Thymus (tissue), 11 donors: ENCODE data around the gene CCDC9B. TPM values are rescaled to one million over a fixed set of nuclear protein-coding genes. Genes with fewer than 3 reads are reported as not detected.

Experiments used
- DNase-seq, 9 donors: peaks; one replicate each; pipeline ENCODE4 v3.0.0-alpha.2; 2013; ENCODE audit warnings: low spot score in 9 of 9, low read depth in 6 of 9, missing footprints in 1 of 9
- H3K27ac ChIP-seq, 2 donors: one replicate each; pipeline ENCODE4 v1.5.1; 2013; ENCODE audit warnings: control low read depth in 1 of 2, low read depth in 1 of 2, low read length in 1 of 2, mild to moderate bottlenecking in 1 of 2, moderate library complexity in 1 of 2
- H3K27me3 ChIP-seq, 2 donors: one replicate each; pipeline ENCODE4 v1.5.1; 2013; ENCODE audit warnings: low read length in 1 of 2; ENCODE audit not compliant: control insufficient read depth in 2 of 2, insufficient read depth in 1 of 2
- H3K36me3 ChIP-seq, 2 donors: one replicate each; pipeline ENCODE4 v1.5.1; 2013; ENCODE audit warnings: low read length in 1 of 2, mild to moderate bottlenecking in 1 of 2, moderate library complexity in 1 of 2; ENCODE audit not compliant: control insufficient read depth in 2 of 2, insufficient read depth in 2 of 2
- H3K4me1 ChIP-seq, 2 donors: one replicate each; pipeline ENCODE4 v1.5.1; 2013; ENCODE audit warnings: low read length in 2 of 2; ENCODE audit not compliant: control insufficient read depth in 2 of 2, insufficient read depth in 2 of 2
- H3K4me3 ChIP-seq, 2 donors: one replicate each; pipeline ENCODE4 v1.5.1; 2013; ENCODE audit warnings: low read length in 2 of 2, control low read depth in 1 of 2, mild to moderate bottlenecking in 1 of 2
- H3K9me3 ChIP-seq, 2 donors: one replicate each; pipeline ENCODE4 v1.5.1; 2013; ENCODE audit warnings: low read length in 1 of 2, mild to moderate bottlenecking in 1 of 2; ENCODE audit not compliant: control insufficient read depth in 2 of 2, insufficient read depth in 1 of 2
- WGBS: extraction: QIAGEN DNeasy Blood & Tissue Kit; methylation state at CpG from one replicate; pipeline ENCODE4 v1.1.7; 2013; 5-methylcytosine and 5-hydroxymethylcytosine counted together
- polyA plus RNA-seq: library from polyadenylated mRNA; stranded (reverse); fragments of 200-250 nt; gene quantifications from one replicate; pipeline ENCODE4 v1.2.3, GENCODE V29; 2013
- total RNA-seq: library from RNA; stranded (reverse); fragments of 120-200 nt; gene quantifications from one replicate; pipeline ENCODE4 v1.2.4, GENCODE V29; 2013
- donor health status: healthy.

The CCDC9B gene
- total and polyA plus RNA-seq, 2 donors: 0.28 to 3.6 TPM

DNA sequence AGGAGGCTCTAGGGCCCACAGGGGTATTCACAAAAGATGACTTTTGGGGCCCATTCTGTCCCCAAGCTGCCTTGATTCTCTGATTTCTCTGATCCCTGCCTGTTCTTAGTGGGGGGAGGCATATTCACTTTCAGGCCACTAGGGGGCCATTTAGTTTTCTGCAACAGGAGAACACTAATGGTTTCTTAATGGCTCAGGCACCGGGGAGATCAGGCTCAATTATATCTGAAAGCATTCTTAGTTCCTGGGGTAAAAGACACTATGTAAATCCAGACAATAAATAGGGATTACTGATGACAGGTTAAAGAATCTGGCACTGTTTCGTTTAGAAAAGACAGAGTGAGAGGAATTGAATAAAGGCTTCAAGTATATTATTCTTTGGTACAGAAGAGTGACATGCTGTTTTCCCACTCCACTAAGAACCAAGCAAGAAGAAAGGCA lies 19.8 kb downstream of the CCDC9B start:
- no peak overlapping the region for H3K27ac ChIP-seq
- WGBS: 3% methylated on average over 2 of the region's 2 CpGs

DNA sequence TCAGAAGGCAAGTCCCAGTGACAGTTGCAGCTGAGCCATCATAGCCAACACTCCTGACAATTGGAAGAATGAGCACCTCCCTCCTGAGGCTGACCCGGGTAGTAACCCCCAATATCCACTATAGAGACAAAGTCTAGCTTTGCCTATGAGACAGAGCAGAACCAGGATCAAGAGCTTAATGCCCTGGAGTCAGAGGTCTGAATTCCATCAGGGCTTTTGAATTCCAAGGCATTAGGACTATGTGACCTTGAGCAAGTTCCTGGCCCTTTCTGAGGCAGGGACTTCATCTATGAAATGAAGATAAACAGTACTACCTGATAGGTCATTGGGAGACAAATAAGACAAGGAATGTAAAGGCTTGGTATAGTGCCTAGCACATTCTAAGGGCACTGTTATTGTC lies 20.3 kb downstream of the CCDC9B start:
- H3K4me1 ChIP-seq: peaks cover 10 to 25% of the 10 kb centered on the region in 2 donors
- no peaks in the 10 kb centered on the region for H3K36me3 ChIP-seq
- H3K27ac ChIP-seq: no peak overlapping the region
- H3K27me3 ChIP-seq: peaks cover 0 to 23% of the 10 kb centered on the region in 2 donors
- no peak for DNase-seq
- 97% methylated on average over 1 of the region's 1 CpG for WGBS
- H3K9me3 ChIP-seq: peaks cover 0 to 9% of the 10 kb centered on the region in 2 donors
- no peak overlapping the region for H3K4me3 ChIP-seq

More for the DNA sequence above, 19.8 kb downstream of the CCDC9B start:
- Histone ChIP-seq H3K4me3 (no peak overlapping the region), H3K9me3 (peaks cover 0 to 9% of the 10 kb centered on the region in 2 donors), H3K4me1 (peaks cover 10 to 28% of the 10 kb centered on the region in 2 donors), H3K27me3 (peaks cover 0 to 23% of the 10 kb centered on the region in 2 donors), H3K36me3 (no peaks in the 10 kb centered on the region)
- peak in 2 of 9 donors; percentile 56 to 80 for DNase-seq

DNA sequence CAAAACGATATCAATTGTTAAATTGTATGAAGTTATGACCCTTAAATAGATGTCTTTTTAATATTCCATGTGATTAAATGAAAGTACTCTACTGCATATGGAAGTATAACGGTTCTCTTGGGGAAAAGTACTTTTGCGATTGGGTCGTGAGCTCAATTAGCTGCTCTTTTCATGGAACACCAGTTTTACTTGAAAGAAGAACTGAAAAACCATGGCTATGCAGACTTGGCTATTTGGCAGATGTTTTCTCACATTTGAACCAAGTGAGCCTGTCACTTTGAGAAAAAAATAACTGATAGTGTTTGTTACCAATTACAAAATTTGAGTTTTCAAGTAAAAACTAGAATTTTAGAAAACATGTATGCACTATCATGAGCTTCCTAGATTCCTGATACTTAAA lies 23.2 kb downstream of the CCDC9B start:
- Histone ChIP-seq H3K9me3 (peaks cover 0 to 2% of the 10 kb centered on the region in 2 donors), H3K36me3 (no peaks in the 10 kb centered on the region), H3K4me3 (no peak overlapping the region), H3K4me1 (peaks cover 7 to 18% of the 10 kb centered on the region in 2 donors), H3K27me3 (peaks cover 0 to 5% of the 10 kb centered on the region in 2 donors), H3K27ac (no peak overlapping the region)
- no peak for DNase-seq
- 94% methylated on average over 4 of the region's 4 CpGs for WGBS

DNA sequence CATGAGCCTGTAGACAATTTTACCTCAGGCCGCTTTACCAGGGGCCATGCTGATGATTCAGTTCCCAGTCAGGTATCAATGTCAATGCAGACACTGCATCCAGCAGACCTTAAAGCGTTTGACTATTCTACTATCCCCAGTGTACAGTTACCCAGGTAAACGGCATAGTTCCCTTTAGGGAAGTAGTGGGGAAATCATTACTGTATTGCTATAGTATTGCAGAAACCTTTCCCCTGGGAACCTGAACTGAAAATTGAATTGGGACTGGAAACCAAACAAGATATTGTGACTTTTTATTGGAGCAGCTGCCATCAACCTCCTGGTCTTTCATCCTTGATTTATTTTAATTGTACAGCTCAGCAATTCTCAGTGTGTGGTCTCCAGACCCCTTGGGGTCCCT lies 23.8 kb downstream of the CCDC9B start:
- DNase-seq: no peak
- Histone ChIP-seq H3K4me1 (peaks cover 7 to 11% of the 10 kb centered on the region in 2 donors), H3K27ac (no peak overlapping the region), H3K9me3 (no peaks in the 10 kb centered on the region), H3K36me3 (no peaks in the 10 kb centered on the region), H3K4me3 (no peak overlapping the region), H3K27me3 (peaks cover 0 to 1% of the 10 kb centered on the region in 2 donors)
- WGBS: 95% methylated on average over 3 of the region's 3 CpGs

DNA sequence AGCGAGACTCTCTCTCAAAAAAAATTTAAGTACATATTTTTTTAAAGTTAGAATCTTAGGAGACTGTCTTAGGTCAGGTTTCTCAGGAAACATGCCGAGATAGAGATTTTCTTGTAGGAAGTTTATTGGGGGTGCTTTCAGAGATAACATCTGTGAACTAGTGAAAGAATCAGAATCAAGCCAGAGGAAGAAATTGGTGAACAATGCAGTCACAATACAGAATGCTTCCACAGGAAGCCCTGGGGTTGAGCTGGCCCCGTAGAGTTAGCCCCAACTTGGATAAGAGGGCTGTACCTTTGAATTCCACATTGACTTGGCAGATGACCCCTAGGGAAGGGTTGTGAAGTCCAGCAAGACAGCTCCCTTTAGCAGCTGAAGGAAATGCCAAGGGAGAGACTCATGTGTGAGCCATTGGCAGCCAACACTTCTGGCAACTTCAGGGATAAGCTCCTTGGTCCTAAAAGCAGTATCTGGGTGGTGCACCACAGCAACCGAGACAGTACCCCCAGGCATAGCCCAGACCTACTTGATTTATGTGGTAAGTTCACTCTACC lies 25.9 kb downstream of the CCDC9B start:
- H3K4me3 ChIP-seq: no peak overlapping the region
- H3K27me3 ChIP-seq: peaks cover 0 to 7% of the 10 kb centered on the region in 2 donors
- 65% methylated on average over 4 of the region's 4 CpGs for WGBS
- H3K27ac ChIP-seq: no peak overlapping the region
- no peaks in the 10 kb centered on the region for H3K36me3 ChIP-seq
- H3K9me3 ChIP-seq: no peaks in the 10 kb centered on the region
- no peak for DNase-seq
- H3K4me1 ChIP-seq: peaks cover 7 to 15% of the 10 kb centered on the region in 2 donors

DNA sequence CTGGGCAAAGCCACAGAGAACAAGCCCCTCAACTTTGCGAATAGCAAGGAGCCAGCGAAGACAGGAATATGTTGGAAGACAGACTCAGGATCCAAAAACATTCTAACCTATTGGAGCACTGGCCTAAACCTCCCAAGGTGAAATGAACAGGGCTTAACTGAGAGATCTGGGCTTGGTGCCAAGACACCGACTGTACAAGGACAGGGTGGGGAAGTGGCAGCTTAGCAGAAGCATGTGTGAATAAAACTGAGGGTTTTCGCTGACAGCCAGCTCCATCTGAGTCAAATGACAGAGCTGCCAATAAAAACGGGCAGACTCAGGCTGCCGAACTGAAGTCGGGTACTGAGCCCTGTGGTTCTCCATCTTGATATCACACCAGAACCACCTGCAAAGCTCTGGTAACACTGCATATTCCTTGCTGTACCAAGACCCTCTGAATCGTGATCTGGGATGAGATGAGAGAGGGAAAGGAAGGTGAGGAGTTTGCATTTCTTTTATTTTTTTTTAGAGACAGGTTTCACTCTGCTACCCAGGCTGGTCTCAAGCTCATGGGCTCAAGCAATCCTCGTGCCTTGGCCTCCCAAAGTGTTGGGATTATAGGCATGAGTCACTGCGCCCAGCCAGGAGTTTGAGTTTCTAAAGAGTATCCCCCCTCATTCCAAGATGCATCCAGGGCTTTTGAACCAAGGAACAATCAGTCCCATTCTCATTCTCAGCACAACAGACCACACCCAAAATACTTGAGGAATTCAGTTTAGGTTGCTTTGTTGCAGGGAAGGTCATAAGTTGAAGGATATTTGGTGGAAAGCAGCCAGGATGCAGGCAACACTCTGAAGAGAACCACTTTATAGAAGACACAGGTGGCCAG lies 27.0 kb downstream of the CCDC9B start:
- H3K27me3 ChIP-seq: peaks cover 0 to 7% of the 10 kb centered on the region in 2 donors

DNA sequence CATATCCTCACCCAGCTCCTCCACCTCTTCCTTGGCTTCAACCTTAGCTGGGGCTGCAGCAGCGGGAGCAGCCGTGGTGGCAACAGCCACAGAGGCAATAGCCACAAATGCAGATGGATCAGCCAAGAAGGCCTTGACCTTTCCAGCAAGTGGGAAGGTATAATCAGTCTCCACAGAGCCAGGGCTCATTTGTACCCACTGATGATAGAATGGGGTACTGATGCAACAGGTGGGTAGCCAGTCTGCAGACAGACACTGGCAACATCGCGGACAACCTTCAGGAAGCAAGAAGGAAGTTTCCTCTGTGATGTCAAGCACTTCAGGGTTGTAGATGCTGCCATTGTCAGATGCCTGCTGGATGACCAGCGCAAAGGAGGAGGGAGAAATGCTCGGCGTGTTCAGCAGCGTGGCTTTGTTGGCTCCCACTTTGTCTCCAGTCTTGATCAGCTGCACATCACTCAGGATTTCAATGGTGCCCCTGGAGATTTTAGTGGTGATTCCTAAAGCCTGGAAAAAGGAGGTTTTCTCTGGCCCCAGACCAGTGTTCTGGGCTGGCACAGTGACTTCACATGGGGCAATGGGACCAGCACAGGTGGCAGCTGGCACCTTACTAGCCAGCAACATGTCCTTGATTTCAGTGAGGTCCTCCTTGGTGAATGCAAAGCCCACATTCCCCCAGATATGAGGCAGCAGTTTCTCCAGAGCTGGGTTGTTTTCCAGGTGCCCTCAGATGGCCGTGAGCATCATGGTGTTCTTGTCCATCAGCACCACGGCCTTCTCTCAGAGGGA lies 28.2 kb downstream of the CCDC9B start:
- Histone ChIP-seq H3K4me3 (no peak overlapping the region), H3K4me1 (peaks cover 13 to 36% of the 10 kb centered on the region in 2 donors), H3K27me3 (peaks cover 0 to 7% of the 10 kb centered on the region in 2 donors), H3K9me3 (no peaks in the 10 kb centered on the region), H3K27ac (no peak overlapping the region), H3K36me3 (no peaks in the 10 kb centered on the region)
- DNase-seq: no peak
- WGBS: 97% methylated on average over 10 of the region's 10 CpGs

More for the DNA sequence above, 27.0 kb downstream of the CCDC9B start:
- peaks cover 10 to 25% of the 10 kb centered on the region in 2 donors for H3K4me1 ChIP-seq
- no peaks in the 10 kb centered on the region for H3K36me3 ChIP-seq
- peak in 1 of 9 donors; percentile 51 for DNase-seq
- no peak overlapping the region for H3K4me3 ChIP-seq
- H3K9me3 ChIP-seq: no peaks in the 10 kb centered on the region
- H3K27ac ChIP-seq: no peak overlapping the region
- 33% methylated on average over 10 of the region's 10 CpGs for WGBS

DNA sequence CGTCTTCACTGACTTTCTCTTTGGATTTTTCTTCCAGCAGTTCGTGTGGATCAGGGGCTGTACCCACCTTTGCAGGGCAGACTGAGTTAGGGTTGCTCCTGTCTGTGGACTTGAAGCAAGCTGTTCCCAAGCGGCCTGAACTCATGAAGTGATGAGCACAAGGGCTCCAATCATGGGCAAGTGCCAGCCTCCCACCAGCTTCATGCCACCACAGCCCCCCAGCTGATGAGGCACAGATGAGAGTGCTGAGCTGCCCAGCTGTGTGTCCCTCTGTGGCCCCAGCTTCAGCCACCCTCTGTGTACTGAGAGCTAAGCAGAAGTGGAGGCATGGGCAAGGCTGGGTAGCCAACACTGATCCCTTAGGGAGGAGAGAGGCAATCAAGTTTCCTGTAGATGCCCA lies 29.7 kb downstream of the CCDC9B start:
- no peak for DNase-seq
- Histone ChIP-seq H3K4me3 (no peak overlapping the region), H3K9me3 (no peaks in the 10 kb centered on the region), H3K4me1 (peaks cover 13 to 52% of the 10 kb centered on the region in 2 donors), H3K27ac (no peak overlapping the region), H3K36me3 (no peaks in the 10 kb centered on the region), H3K27me3 (peaks cover 0 to 7% of the 10 kb centered on the region in 2 donors)
- 88% methylated on average over 3 of the region's 3 CpGs for WGBS
